T-helper 2 cell treated with Interferon-gamma antibody and Interleukin-4, amounts not matched to agents 5 μg/mL and 100 μg/mL, for 36 hours (primary cell): ENCODE measurements around the gene FHL2.
"Not testable (repeated sequence)": the region's sequence is repeated elsewhere in the genome, so short reads cannot be mapped to it uniquely, and the experiment has no call there.

Experiments
- DNase-seq: peaks from one replicate; pipeline ENCODE4 v3.0.0; 2021; ENCODE audit warnings: low spot score
- H3K27ac Mint-ChIP-seq: one replicate; pipeline ENCODE4 v1.8.0; 2021; ENCODE audit warnings: mild to moderate bottlenecking, mixed read lengths
- H3K27me3 Mint-ChIP-seq: one replicate; pipeline ENCODE4 v1.8.0; 2021; ENCODE audit warnings: low read depth, mixed read lengths
- H3K36me3 Mint-ChIP-seq: one replicate; pipeline ENCODE4 v1.8.0; 2021; ENCODE audit warnings: low read depth, mixed read lengths
- H3K4me1 Mint-ChIP-seq: one replicate; pipeline ENCODE4 v1.8.0; 2021; ENCODE audit warnings: low read depth, mixed read lengths
- H3K4me3 Mint-ChIP-seq: one replicate; pipeline ENCODE4 v1.8.0; 2022; ENCODE audit warnings: mild to moderate bottlenecking, moderate library complexity, mixed read lengths
- H3K9me3 Mint-ChIP-seq: one replicate; pipeline ENCODE4 v1.8.0; 2021; ENCODE audit warnings: mixed read lengths

FHL2 gene

GRCh38 chr2:105327271-105327670 lies 71.6 kb downstream of the FHL2 start:
- not testable (repeated sequence) for H3K27ac Mint-ChIP-seq, H3K27me3 Mint-ChIP-seq, H3K9me3 Mint-ChIP-seq, DNase-seq, H3K36me3 Mint-ChIP-seq
- H3K4me1 Mint-ChIP-seq, result peaks cover 28% of the 10 kb centered on the region
- H3K4me3 Mint-ChIP-seq, result peak overlapping the region; percentile 13

GRCh38 chr2:105325389-105325963 lies 73.4 kb downstream of the FHL2 start:
- no peaks in the 10 kb centered on the region for H3K27me3 Mint-ChIP-seq
- H3K36me3 Mint-ChIP-seq, result peaks cover 6% of the 10 kb centered on the region
- H3K27ac Mint-ChIP-seq, result no peak overlapping the region
- no peak overlapping the region for H3K4me3 Mint-ChIP-seq
- no peak for DNase-seq
- H3K4me1 Mint-ChIP-seq, result peaks cover 26% of the 10 kb centered on the region
- no peaks in the 10 kb centered on the region for H3K9me3 Mint-ChIP-seq

- Mint-ChIP-seq H3K4me3 (no peak overlapping the region), H3K9me3 (no peaks in the 10 kb centered on the region), H3K27me3 (no peaks in the 10 kb centered on the region), H3K4me1 (peaks cover 20% of the 10 kb centered on the region), H3K36me3 (peaks cover 6% of the 10 kb centered on the region), H3K27ac (no peak overlapping the region)
- no peak for DNase-seq
Observed at GRCh38 chr2:105324732-105325131, 74.1 kb downstream of the FHL2 start.

GRCh38 chr2:105324101-105324500 lies 74.8 kb downstream of the FHL2 start:
- peaks cover 19% of the 10 kb centered on the region for H3K4me1 Mint-ChIP-seq
- H3K27ac Mint-ChIP-seq, result no peak overlapping the region
- DNase-seq, result no peak
- H3K27me3 Mint-ChIP-seq, result no peaks in the 10 kb centered on the region
- no peak overlapping the region for H3K4me3 Mint-ChIP-seq
- H3K9me3 Mint-ChIP-seq, result no peaks in the 10 kb centered on the region
- H3K36me3 Mint-ChIP-seq, result peaks cover 5% of the 10 kb centered on the region

GRCh38 chr2:105323111-105323510 lies 75.7 kb downstream of the FHL2 start:
- H3K27me3 Mint-ChIP-seq, result no peaks in the 10 kb centered on the region
- H3K4me3 Mint-ChIP-seq, result no peak overlapping the region
- H3K36me3 Mint-ChIP-seq, result peaks cover 4% of the 10 kb centered on the region
- H3K4me1 Mint-ChIP-seq, result peaks cover 10% of the 10 kb centered on the region
- no peak for DNase-seq
- H3K9me3 Mint-ChIP-seq, result no peaks in the 10 kb centered on the region
- no peak overlapping the region for H3K27ac Mint-ChIP-seq

- no peak for DNase-seq
- Mint-ChIP-seq H3K27me3 (no peaks in the 10 kb centered on the region), H3K4me3 (no peak overlapping the region), H3K27ac (no peak overlapping the region), H3K4me1 (peaks cover 7% of the 10 kb centered on the region), H3K9me3 (no peaks in the 10 kb centered on the region), H3K36me3 (peaks cover 4% of the 10 kb centered on the region)
Observed at GRCh38 chr2:105321875-105322646, 76.8 kb downstream of the FHL2 start.

- H3K9me3 Mint-ChIP-seq, result no peaks in the 10 kb centered on the region
Observed at GRCh38 chr2:105320651-105321215, 78.1 kb downstream of the FHL2 start.

GRCh38 chr2:105317937-105318336 lies 80.9 kb downstream of the FHL2 start:
- Mint-ChIP-seq H3K36me3 (no peaks in the 10 kb centered on the region), H3K27me3 (no peaks in the 10 kb centered on the region), H3K4me1 (peaks cover 8% of the 10 kb centered on the region)

More at GRCh38 chr2:105320651-105321215, 78.1 kb downstream of the FHL2 start:
- no peak for DNase-seq
- H3K4me1 Mint-ChIP-seq, result peaks cover 7% of the 10 kb centered on the region
- no peak overlapping the region for H3K27ac Mint-ChIP-seq
- no peaks in the 10 kb centered on the region for H3K27me3 Mint-ChIP-seq
- H3K36me3 Mint-ChIP-seq, result peaks cover 4% of the 10 kb centered on the region
- no peak overlapping the region for H3K4me3 Mint-ChIP-seq

GRCh38 chr2:105315314-105315713 lies 83.5 kb downstream of the FHL2 start:
- no peak overlapping the region for H3K27ac Mint-ChIP-seq
- peaks cover 8% of the 10 kb centered on the region for H3K4me1 Mint-ChIP-seq
- no peaks in the 10 kb centered on the region for H3K27me3 Mint-ChIP-seq
- no peak overlapping the region for H3K4me3 Mint-ChIP-seq
- DNase-seq, result no peak
- no peaks in the 10 kb centered on the region for H3K9me3 Mint-ChIP-seq
- no peaks in the 10 kb centered on the region for H3K36me3 Mint-ChIP-seq

More at GRCh38 chr2:105317937-105318336, 80.9 kb downstream of the FHL2 start:
- no peaks in the 10 kb centered on the region for H3K9me3 Mint-ChIP-seq
- no peak for DNase-seq
- no peak overlapping the region for H3K27ac Mint-ChIP-seq
- no peak overlapping the region for H3K4me3 Mint-ChIP-seq

GRCh38 chr2:105313877-105314276 lies 85.0 kb downstream of the FHL2 start:
- DNase-seq, result no peak
- Mint-ChIP-seq H3K4me3 (no peak overlapping the region), H3K27ac (no peak overlapping the region), H3K4me1 (peaks cover 8% of the 10 kb centered on the region), H3K9me3 (no peaks in the 10 kb centered on the region), H3K27me3 (no peaks in the 10 kb centered on the region), H3K36me3 (no peaks in the 10 kb centered on the region)
